K562 (cell line): ENCODE measurements around the gene SEPTIN6. TPM values are rescaled to one million over a fixed set of nuclear protein-coding genes. Genes with fewer than 3 reads are reported as not detected.

Source experiments
- ASH1L ChIP-seq: fragments of 450-650 bp; IDR thresholded peaks from 2 replicates; pipeline ENCODE4 v1.6.1; 2018; ENCODE audit warnings: borderline replicate concordance, mild to moderate bottlenecking, low read depth; ENCODE audit not compliant: partially characterized antibody
- BDP1 ChIP-seq: IDR thresholded peaks from 3 replicates; pipeline ENCODE4 v1.6.1; 2011; ENCODE audit not compliant: insufficient read length, insufficient read depth
- ERF ChIP-seq: fragments of 450-650 bp; formaldehyde crosslinking; IDR thresholded peaks from 2 replicates; pipeline ENCODE4 v1.4.0; 2020; ENCODE audit warnings: mild to moderate bottlenecking, mixed read lengths
- HDGF ChIP-seq: fragments of 450-650 bp; IDR thresholded peaks from 2 replicates; pipeline ENCODE4 v1.6.1; 2016
- MBD2 ChIP-seq: sonication (generic); IDR thresholded peaks from 2 replicates; pipeline ENCODE4 v1.6.1; 2016; ENCODE audit warnings: low read depth, borderline replicate concordance
- MTA3 ChIP-seq: fragments of 450-650 bp; formaldehyde crosslinking; IDR thresholded peaks from 2 replicates; pipeline ENCODE4 v1.6.1; 2017; ENCODE audit warnings: mild to moderate bottlenecking, borderline replicate concordance
- NR2C1 ChIP-seq, 2 experiments: fragments of 450-650 bp; IDR thresholded peaks; 2 replicates each; pipeline ENCODE4 v1.6.1; 2017; ENCODE audit warnings: mild to moderate bottlenecking in 2 of 2, antibody characterized with exemption in 1 of 2, inconsistent platforms in 1 of 2, missing compliant biosample characterization in 1 of 2, missing genetic modification characterization in 1 of 2
- SMARCA4 ChIP-seq: fragments of 450-650 bp; IDR thresholded peaks from 2 replicates; pipeline ENCODE4 v1.6.1; 2016
- SREBF2 ChIP-seq: sonication (generic); formaldehyde crosslinking; IDR thresholded peaks from 2 replicates; pipeline ENCODE4 v1.4.0; 2020; ENCODE audit warnings: mild to moderate bottlenecking, missing genetic modification reagents
- TAF1 ChIP-seq: IDR thresholded peaks from 2 replicates; pipeline ENCODE4 v1.6.1; 2011; ENCODE audit warnings: mild to moderate bottlenecking, low read length, moderate library complexity; ENCODE audit not compliant: insufficient read depth, control insufficient read depth, severe bottlenecking; ENCODE audit errors: extremely low read depth
- TBP ChIP-seq: optimal IDR thresholded peaks from 2 replicates; pipeline ENCODE3; 2011; ENCODE audit warnings: low read depth, low read length, improper control_type of control experiment
- ZNF121 ChIP-seq: sonication (generic); formaldehyde crosslinking; conservative IDR thresholded peaks from 2 replicates; pipeline ENCODE4 v1.8.0; 2022; ENCODE audit warnings: missing genetic modification reagents
- ZNF644 ChIP-seq: fragments of 200-800 bp; sonication (Bioruptor generic); IDR thresholded peaks from 2 replicates; pipeline ENCODE4 v1.6.1; 2016; ENCODE audit warnings: low read depth, missing genetic modification characterization, missing compliant biosample characterization
- ZNF707 ChIP-seq: fragments of 250-450 bp; sonication (Bioruptor Pico); conservative IDR thresholded peaks from 2 replicates; pipeline ENCODE4 v1.8.0; 2022; ENCODE audit warnings: inconsistent platforms, mild to moderate bottlenecking, moderate library complexity
- polyA plus RNA-seq, 8 experiments: library from polyadenylated mRNA; depleted of rRNA in 4 of 8; stranded (reverse) in 5 of 8; unstranded in 3 of 8; fragments of >200 nt; fragmentation: Nextera tagmentation in 2 of 8; fragmentation: Illumina TruSeq in 1 of 8; extraction: Ambion mirVana in 2 of 8; extraction: Trizol in 1 of 8; gene quantifications; 2 replicates each; pipeline versions ENCODE4 v1.2.1 to v1.2.3, GENCODE V29; 2011 to 2014; ENCODE audit warnings: inconsistent platforms in 1 of 8, missing spikeins in 1 of 8
- total RNA-seq, 7 experiments: library from RNA; depleted of rRNA in 6 of 7; stranded (reverse); fragments of >200 nt in 6 of 7; fragmentation: Illumina TruSeq in 2 of 7; extraction: Trizol in 2 of 7; gene quantifications; 2 replicates each; pipeline versions ENCODE4 v1.2.1 to v1.2.3, GENCODE V29; 2011 to 2021; ENCODE audit warnings: low replicate concordance in 1 of 7
- TF ChIP-seq, protein P1 (sequence below): fragments of 150-350 bp; IDR thresholded peaks from 2 replicates; pipeline ENCODE4 v1.6.1; 2014; ENCODE audit warnings: low read depth, mild to moderate bottlenecking, low read length, borderline replicate concordance
- TF ChIP-seq, protein P2 (sequence below): fragments of 450-650 bp; IDR thresholded peaks from 2 replicates; pipeline ENCODE4 v1.6.1; 2016; ENCODE audit warnings: mild to moderate bottlenecking
- TF ChIP-seq, protein P3 (sequence below), 2 experiments: fragments of 200-800 bp in 1 of 2; sonication (Bioruptor generic) in 1 of 2; sonication (generic) in 1 of 2; formaldehyde crosslinking in 1 of 2; IDR thresholded peaks in 1 of 2; conservative IDR thresholded peaks in 1 of 2; 2 replicates each; pipeline versions ENCODE4 v1.5.0 to v1.6.1; 2016 to 2020; ENCODE audit warnings: missing compliant biosample characterization in 1 of 2, missing genetic modification characterization in 1 of 2, missing genetic modification reagents in 1 of 2
- TF ChIP-seq, protein P4 (sequence below): fragments of 450-650 bp; IDR thresholded peaks from 2 replicates; pipeline ENCODE4 v1.6.1; 2016; ENCODE audit warnings: missing biosample characterization, missing genetic modification characterization

The SEPTIN6 gene
- total and polyA plus RNA-seq, 9 of the 15 experiments (the other 6 are each of a cell fraction or from before 2014, with no cell fraction given): 8.4 to 67.0 (median 37.8) TPM

DNA sequence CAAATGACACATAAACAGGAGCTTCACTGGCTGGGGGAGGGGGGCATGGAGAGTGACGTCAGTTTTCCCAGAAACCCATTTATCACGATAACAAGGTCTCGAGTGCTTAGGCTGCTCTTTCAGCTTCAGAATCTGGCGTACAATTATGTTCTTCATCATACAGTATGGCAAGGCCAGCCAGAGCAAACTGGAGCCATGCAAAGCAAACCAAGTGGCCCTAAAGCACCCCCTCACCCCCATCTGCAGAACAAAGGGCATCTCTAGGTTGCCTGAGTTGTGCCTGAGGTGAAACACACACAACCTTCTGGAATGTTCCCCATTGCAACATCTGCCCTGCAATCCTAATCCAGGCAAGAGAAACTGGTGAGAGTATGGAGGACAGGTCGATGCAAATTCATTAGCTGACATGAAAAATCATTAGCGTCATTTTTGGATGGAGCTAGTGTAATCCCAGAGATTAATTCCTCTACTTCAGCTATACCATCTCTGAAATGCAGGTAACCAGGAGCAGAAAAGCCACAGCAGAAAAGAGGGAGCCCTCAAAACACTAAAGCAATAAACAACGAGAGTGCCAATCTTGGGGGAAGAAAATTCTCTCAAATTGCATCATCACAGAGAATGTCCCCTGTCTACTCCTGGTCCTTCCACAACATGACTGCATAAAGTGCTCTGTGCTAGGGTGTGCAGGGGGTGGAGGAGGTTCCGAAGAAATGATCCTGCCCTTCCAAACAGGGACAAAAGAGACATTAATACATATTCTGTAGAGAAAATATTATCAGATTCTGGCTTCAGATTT is 1.8 kb downstream of the SEPTIN6 start (continued):
- TF ChIP-seq ERF (no peak), TBP (peak; percentile 60), HDGF (no peak), NR2C1 (IDR thresholded peaks at IDR 0.05) (no peak), NR2C1 (tag; IDR thresholded peaks at IDR 0.05) (no peak), SREBF2 (CRISPR knock-in tag) (no peak), SMARCA4 (peak; percentile 35; the same call in 1 of the 2 replicates), BDP1 (no peak), MTA3 (peak; percentile 62; the same call in 1 of the 2 replicates), TAF1 (peak; percentile 0), MBD2 (no peak), ZNF707 (CRISPR knock-in tag) (no peak), ZNF121 (CRISPR knock-in tag) (no peak), ASH1L (no peak), ZNF644 (tag) (no peak)
- TF ChIP-seq, protein P1, sequence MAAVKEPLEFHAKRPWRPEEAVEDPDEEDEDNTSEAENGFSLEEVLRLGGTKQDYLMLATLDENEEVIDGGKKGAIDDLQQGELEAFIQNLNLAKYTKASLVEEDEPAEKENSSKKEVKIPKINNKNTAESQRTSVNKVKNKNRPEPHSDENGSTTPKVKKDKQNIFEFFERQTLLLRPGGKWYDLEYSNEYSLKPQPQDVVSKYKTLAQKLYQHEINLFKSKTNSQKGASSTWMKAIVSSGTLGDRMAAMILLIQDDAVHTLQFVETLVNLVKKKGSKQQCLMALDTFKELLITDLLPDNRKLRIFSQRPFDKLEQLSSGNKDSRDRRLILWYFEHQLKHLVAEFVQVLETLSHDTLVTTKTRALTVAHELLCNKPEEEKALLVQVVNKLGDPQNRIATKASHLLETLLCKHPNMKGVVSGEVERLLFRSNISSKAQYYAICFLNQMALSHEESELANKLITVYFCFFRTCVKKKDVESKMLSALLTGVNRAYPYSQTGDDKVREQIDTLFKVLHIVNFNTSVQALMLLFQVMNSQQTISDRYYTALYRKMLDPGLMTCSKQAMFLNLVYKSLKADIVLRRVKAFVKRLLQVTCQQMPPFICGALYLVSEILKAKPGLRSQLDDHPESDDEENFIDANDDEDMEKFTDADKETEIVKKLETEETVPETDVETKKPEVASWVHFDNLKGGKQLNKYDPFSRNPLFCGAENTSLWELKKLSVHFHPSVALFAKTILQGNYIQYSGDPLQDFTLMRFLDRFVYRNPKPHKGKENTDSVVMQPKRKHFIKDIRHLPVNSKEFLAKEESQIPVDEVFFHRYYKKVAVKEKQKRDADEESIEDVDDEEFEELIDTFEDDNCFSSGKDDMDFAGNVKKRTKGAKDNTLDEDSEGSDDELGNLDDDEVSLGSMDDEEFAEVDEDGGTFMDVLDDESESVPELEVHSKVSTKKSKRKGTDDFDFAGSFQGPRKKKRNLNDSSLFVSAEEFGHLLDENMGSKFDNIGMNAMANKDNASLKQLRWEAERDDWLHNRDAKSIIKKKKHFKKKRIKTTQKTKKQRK: no peak
- TF ChIP-seq, protein P2, sequence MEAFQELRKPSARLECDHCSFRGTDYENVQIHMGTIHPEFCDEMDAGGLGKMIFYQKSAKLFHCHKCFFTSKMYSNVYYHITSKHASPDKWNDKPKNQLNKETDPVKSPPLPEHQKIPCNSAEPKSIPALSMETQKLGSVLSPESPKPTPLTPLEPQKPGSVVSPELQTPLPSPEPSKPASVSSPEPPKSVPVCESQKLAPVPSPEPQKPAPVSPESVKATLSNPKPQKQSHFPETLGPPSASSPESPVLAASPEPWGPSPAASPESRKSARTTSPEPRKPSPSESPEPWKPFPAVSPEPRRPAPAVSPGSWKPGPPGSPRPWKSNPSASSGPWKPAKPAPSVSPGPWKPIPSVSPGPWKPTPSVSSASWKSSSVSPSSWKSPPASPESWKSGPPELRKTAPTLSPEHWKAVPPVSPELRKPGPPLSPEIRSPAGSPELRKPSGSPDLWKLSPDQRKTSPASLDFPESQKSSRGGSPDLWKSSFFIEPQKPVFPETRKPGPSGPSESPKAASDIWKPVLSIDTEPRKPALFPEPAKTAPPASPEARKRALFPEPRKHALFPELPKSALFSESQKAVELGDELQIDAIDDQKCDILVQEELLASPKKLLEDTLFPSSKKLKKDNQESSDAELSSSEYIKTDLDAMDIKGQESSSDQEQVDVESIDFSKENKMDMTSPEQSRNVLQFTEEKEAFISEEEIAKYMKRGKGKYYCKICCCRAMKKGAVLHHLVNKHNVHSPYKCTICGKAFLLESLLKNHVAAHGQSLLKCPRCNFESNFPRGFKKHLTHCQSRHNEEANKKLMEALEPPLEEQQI: no peak
- TF ChIP-seq, protein P3, sequence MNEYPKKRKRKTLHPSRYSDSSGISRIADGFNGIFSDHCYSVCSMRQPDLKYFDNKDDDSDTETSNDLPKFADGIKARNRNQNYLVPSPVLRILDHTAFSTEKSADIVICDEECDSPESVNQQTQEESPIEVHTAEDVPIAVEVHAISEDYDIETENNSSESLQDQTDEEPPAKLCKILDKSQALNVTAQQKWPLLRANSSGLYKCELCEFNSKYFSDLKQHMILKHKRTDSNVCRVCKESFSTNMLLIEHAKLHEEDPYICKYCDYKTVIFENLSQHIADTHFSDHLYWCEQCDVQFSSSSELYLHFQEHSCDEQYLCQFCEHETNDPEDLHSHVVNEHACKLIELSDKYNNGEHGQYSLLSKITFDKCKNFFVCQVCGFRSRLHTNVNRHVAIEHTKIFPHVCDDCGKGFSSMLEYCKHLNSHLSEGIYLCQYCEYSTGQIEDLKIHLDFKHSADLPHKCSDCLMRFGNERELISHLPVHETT (CRISPR knock-in tag; conservative IDR thresholded peaks at IDR 0.05 in 1 of 2, IDR thresholded peaks at IDR 0.05 in 1 of 2): 0 out of 4 replicates have a peak, but pooled peaks of 1 of the 2 experiments have one; percentile 28
- TF ChIP-seq, protein P4, sequence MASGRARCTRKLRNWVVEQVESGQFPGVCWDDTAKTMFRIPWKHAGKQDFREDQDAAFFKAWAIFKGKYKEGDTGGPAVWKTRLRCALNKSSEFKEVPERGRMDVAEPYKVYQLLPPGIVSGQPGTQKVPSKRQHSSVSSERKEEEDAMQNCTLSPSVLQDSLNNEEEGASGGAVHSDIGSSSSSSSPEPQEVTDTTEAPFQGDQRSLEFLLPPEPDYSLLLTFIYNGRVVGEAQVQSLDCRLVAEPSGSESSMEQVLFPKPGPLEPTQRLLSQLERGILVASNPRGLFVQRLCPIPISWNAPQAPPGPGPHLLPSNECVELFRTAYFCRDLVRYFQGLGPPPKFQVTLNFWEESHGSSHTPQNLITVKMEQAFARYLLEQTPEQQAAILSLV (tag): no peak
